ENCODE data around the gene CPD. TPM values are rescaled to one million over a fixed set of nuclear protein-coding genes. Genes with fewer than 3 reads are reported as not detected.
"Not testable (repeated sequence)": the region's sequence is repeated elsewhere in the genome, so short reads cannot be mapped to it uniquely, and the experiment has no call there.

Gene CPD
- total RNA-seq, 3 donors from 2014 or later = 39.2 to 77.3 (median 74.7) TPM

DNA sequence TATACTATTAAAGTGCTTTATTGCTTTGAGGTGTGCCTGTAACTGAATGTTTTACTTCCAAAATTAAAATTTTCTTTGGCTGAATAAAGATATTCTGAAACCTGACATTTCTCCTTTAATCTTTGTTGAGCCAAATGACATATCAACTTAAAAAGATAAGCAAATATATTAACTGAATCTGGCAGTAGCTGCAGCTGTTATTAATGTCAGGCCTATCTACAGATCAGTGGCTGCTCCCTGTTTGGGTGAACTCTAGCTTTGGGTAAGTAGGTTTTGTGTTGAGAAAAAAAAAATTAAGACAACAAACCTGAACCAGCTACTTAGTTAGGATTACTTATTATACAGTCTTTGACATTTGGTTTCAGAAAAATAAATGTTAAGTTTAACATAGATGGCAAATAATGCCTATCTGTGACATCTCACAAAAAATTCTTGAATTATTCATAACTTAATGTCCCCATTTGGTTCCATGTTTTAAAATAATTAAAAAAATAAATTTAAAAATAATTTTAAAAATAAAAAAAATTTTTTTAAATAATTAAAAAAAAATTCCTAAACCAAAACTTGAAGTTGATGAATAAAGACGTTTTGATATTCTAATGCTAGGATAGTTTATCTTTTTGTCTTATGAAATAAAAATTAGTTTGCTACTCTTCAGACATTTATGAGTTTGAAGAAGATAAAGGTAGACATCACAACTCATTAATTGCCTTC, 19.8 kb downstream of the CPD start:
- Histone ChIP-seq H3K9me3 (no peaks in the 10 kb centered on the region), H3K4me1 (ENCODE audit: low read depth) (peaks cover 4% of the 10 kb centered on the region), H3K36me3 (ENCODE audit: low read depth) (no peaks in the 10 kb centered on the region), H3K4me3 (no peak overlapping the region)
- TF ChIP-seq, protein P1, sequence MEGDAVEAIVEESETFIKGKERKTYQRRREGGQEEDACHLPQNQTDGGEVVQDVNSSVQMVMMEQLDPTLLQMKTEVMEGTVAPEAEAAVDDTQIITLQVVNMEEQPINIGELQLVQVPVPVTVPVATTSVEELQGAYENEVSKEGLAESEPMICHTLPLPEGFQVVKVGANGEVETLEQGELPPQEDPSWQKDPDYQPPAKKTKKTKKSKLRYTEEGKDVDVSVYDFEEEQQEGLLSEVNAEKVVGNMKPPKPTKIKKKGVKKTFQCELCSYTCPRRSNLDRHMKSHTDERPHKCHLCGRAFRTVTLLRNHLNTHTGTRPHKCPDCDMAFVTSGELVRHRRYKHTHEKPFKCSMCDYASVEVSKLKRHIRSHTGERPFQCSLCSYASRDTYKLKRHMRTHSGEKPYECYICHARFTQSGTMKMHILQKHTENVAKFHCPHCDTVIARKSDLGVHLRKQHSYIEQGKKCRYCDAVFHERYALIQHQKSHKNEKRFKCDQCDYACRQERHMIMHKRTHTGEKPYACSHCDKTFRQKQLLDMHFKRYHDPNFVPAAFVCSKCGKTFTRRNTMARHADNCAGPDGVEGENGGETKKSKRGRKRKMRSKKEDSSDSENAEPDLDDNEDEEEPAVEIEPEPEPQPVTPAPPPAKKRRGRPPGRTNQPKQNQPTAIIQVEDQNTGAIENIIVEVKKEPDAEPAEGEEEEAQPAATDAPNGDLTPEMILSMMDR (IDR thresholded peaks at IDR 0.05) = no peak
- DNase-seq (no peak), ATAC-seq (no peak)
- intact Hi-C loops (cut with DNase I, micrococcal nuclease) = no loop called here

DNA sequence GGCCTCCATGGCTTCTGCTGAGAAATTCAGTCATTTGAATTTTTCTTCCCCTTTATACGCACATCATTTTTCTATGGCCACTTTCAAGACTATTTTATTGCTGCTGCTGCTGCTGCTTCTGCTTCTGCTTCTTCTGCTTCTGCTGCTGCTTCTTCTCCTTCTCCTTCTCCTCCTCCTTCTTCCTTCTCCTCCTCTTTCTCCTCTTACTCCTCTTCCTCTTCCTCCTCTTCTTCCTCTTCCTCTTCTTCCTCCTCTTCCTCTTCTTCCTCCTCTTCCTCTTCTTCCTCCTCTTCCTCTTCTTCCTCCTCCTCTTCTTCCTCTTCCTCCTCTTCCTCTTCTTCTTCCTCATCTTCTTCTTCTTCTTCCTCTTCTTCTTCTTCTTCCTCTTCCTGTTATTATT, 22.4 kb downstream of the CPD start:
- Histone ChIP-seq H3K9me3 (no peaks in the 10 kb centered on the region), H3K4me1 (ENCODE audit: low read depth) (no peaks in the 10 kb centered on the region), H3K36me3 (ENCODE audit: low read depth) (no peaks in the 10 kb centered on the region), H3K4me3 (no peak overlapping the region)
- intact Hi-C loops (cut with DNase I, micrococcal nuclease) = no loop called here
- TF ChIP-seq, protein P1 (IDR thresholded peaks at IDR 0.05) = no peak
- ATAC-seq (no peak), DNase-seq (no peak)

DNA sequence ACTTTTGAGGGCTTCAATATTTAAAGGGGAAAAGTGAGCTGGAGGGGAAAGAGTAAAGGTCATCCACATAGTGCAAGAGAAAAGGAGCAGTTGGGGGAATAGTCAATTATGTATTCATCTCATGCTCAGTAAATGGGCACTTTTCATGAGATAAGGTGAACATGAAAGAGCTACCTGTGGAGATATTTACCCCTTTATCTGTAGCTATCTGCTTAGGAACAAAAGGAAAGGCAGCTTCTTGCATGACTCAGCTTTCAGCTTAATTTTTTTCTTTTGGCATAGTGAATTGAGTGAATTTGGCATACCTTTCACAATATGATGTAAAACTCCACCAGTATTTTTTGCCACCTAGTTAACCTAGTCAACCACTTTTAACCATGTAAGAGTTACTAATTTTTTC, 26.4 kb downstream of the CPD start:
- Histone ChIP-seq H3K4me1 (ENCODE audit: low read depth) (no peaks in the 10 kb centered on the region), H3K4me3 (no peak overlapping the region), H3K9me3 (no peaks in the 10 kb centered on the region), H3K36me3 (ENCODE audit: low read depth) (no peaks in the 10 kb centered on the region)
- no peak for DNase-seq
- no peak for ATAC-seq
- TF ChIP-seq, protein P1 (IDR thresholded peaks at IDR 0.05) = no peak
- intact Hi-C loops (cut with DNase I, micrococcal nuclease) = no loop called here

DNA sequence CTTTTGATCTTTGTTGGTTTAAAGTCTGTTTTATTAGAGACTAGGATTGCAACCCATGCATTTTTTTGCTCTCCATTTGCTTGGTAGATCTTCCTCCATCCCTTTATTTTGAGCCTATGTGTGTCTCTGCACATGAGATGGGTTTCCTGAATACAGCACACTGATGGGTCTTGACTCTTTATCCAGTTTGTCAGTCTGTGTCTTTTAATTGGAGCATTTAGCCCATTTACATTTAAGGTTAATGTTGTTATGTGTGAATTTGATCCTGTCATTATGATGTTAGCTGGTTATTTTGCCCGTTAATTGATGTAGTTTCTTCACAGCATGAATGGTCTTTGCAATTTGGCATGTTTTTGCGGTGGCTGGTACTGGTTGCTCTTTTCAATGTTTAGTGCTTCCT, 31.9 kb downstream of the CPD start:
- ATAC-seq; intact Hi-C loops (cut with DNase I, micrococcal nuclease): not testable (repeated sequence)

DNA sequence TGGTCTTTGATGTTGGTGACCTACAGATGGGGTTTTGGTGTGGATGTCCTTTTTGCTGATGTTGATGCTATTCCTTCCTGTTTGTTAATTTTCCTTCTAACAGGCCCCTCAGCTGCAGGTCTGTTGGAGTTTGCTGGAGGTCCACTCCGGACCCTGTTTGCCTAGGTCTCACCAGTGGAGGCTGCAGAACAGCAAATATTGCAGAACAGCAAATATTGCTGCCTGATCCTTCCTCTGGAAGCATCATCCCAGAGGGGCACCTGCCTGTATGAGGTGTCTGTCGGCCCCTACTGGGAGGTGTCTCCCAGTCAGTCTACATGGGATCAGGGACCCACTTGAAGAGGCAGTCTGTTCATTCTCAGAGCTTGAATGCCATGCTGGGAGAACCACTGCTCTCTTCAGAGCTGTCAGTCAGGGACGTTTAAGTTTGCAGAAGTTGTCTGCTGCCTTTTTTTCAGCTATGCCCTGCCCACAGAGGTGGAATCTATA, 33.3 kb downstream of the CPD start:
- H3K4me1 ChIP-seq (ENCODE audit: low read depth); DNase-seq; H3K9me3 ChIP-seq; intact Hi-C loops (cut with DNase I, micrococcal nuclease); H3K36me3 ChIP-seq (ENCODE audit: low read depth); H3K4me3 ChIP-seq; ATAC-seq: not testable (repeated sequence)

More for the DNA sequence above, 31.9 kb downstream of the CPD start:
- not testable (repeated sequence) for H3K9me3 ChIP-seq; H3K36me3 ChIP-seq (ENCODE audit: low read depth); DNase-seq; H3K4me3 ChIP-seq; H3K4me1 ChIP-seq (ENCODE audit: low read depth)

DNA sequence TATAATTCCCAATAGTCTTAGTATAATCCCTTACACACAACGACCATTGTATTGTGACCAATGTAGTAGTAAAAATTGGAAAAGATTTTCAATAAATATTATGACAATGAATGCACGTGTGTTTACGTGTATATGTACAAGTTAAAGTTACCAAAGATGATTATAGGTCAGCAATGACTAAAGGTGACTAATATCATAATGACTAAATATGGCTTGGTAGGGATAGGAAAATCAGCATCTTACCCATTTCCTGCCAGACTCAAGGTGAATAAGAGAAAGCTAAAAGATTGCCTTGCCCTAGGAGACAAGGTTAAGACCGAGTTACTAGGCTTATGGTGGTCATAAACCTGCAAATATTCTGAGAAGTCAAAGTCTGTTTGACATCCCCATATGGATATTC, 34.4 kb downstream of the CPD start:
- Histone ChIP-seq H3K36me3 (ENCODE audit: low read depth) (no peaks in the 10 kb centered on the region), H3K9me3 (no peaks in the 10 kb centered on the region), H3K4me1 (ENCODE audit: low read depth) (no peaks in the 10 kb centered on the region), H3K4me3 (no peak overlapping the region)
- no peak for ATAC-seq
- TF ChIP-seq, protein P1 (IDR thresholded peaks at IDR 0.05) = no peak
- intact Hi-C loops (cut with DNase I, micrococcal nuclease) = no loop called here
- no peak for DNase-seq
